ENCODE measurements around the gene UGT3A1.
"Not testable (repeated sequence)": the region's sequence is repeated elsewhere in the genome, so short reads cannot be mapped to it uniquely, and the experiment has no call there.

UGT3A1 gene

GRCh38 chr5:35990941-35991611 is at the start of gene UGT3A1:
UGT3A1 (minus strand) TSS chr5:35991390; CDS start chr5:35991240, 150 bp downstream.
- no peak for DNase-seq (ENCODE audit: low read depth in 2 of 2)

- no peak for DNase-seq (ENCODE audit: low read depth in 2 of 2)
Observed at GRCh38 chr5:36035696-36036095, 44.5 kb upstream of the UGT3A1 start.

- DNase-seq (ENCODE audit: low read depth in 2 of 2), result not testable (repeated sequence)
Observed at GRCh38 chr5:36034536-36035134, 43.4 kb upstream of the UGT3A1 start.

GRCh38 chr5:36033486-36033885 is 42.3 kb upstream of the UGT3A1 start:
- DNase-seq (ENCODE audit: low read depth in 2 of 2), result no peak

GRCh38 chr5:36033047-36033446 is 41.9 kb upstream of the UGT3A1 start:
- DNase-seq (ENCODE audit: low read depth in 2 of 2), result no peak

GRCh38 chr5:36031223-36031622 is 40.0 kb upstream of the UGT3A1 start:
- DNase-seq (ENCODE audit: low read depth in 2 of 2), result no peak

- no peak for DNase-seq (ENCODE audit: low read depth in 2 of 2)
Observed at GRCh38 chr5:36029914-36030313, 38.7 kb upstream of the UGT3A1 start.

- DNase-seq (ENCODE audit: low read depth in 2 of 2), result no peak
Observed at GRCh38 chr5:36028816-36029465, 37.8 kb upstream of the UGT3A1 start.

- no peak for DNase-seq (ENCODE audit: low read depth in 2 of 2)
Observed at GRCh38 chr5:36027711-36028110, 36.5 kb upstream of the UGT3A1 start.

GRCh38 chr5:36026706-36027465 is 35.7 kb upstream of the UGT3A1 start:
- DNase-seq (ENCODE audit: low read depth in 2 of 2), result no peak

- not testable (repeated sequence) for DNase-seq (ENCODE audit: low read depth in 2 of 2)
Observed at GRCh38 chr5:36022246-36022645, 31.1 kb upstream of the UGT3A1 start.

GRCh38 chr5:36019584-36019983 is 28.4 kb upstream of the UGT3A1 start:
- not testable (repeated sequence) for DNase-seq (ENCODE audit: low read depth in 2 of 2)

- DNase-seq (ENCODE audit: low read depth in 2 of 2), result no peak
Observed at GRCh38 chr5:36017622-36018021, 26.4 kb upstream of the UGT3A1 start.

GRCh38 chr5:36017004-36017403 is 25.8 kb upstream of the UGT3A1 start:
- no peak for DNase-seq (ENCODE audit: low read depth in 2 of 2)

GRCh38 chr5:36013182-36013581 is 22.0 kb upstream of the UGT3A1 start:
- no peak for DNase-seq (ENCODE audit: low read depth in 2 of 2)

GRCh38 chr5:36009698-36010097 is 18.5 kb upstream of the UGT3A1 start:
- no peak for DNase-seq (ENCODE audit: low read depth in 2 of 2)

- no peak for DNase-seq (ENCODE audit: low read depth in 2 of 2)
Observed at GRCh38 chr5:36007366-36007765, 16.2 kb upstream of the UGT3A1 start.

GRCh38 chr5:36006163-36006562 is 15.0 kb upstream of the UGT3A1 start:
- DNase-seq (ENCODE audit: low read depth in 2 of 2), result no peak

GRCh38 chr5:36001032-36001431 is 9.8 kb upstream of the UGT3A1 start:
- no peak for DNase-seq (ENCODE audit: low read depth in 2 of 2)

GRCh38 chr5:35999547-35999946 is 8.4 kb upstream of the UGT3A1 start:
- DNase-seq (ENCODE audit: low read depth in 2 of 2), result no peak

GRCh38 chr5:35996076-35996475 is 4.9 kb upstream of the UGT3A1 start:
- DNase-seq (ENCODE audit: low read depth in 2 of 2), result no peak

- no peak for DNase-seq (ENCODE audit: low read depth in 2 of 2)
Observed at GRCh38 chr5:35990520-35990919, 670 bp downstream of the UGT3A1 start.
